ENCODE data around the gene CCDC187. TPM values are rescaled to one million over a fixed set of nuclear protein-coding genes. Genes with fewer than 3 reads are reported as not detected.

The CCDC187 gene
- total RNA-seq, 1 donor from 2014 or later, result 0.47 TPM

- Mint-ChIP-seq H3K4me3 (no peak overlapping the region), H3K27ac (no peak overlapping the region), H3K27me3 (ENCODE audit: low read depth) (peaks cover 6% of the 10 kb centered on the region), H3K4me1 (no peaks in the 10 kb centered on the region), H3K9me3 (no peaks in the 10 kb centered on the region), H3K36me3 (peaks cover 32% of the 10 kb centered on the region)
- no peak for TF ChIP-seq CTCF (IDR thresholded peaks at IDR 0.05; ENCODE audit: unreplicated experiment)
- DNase-seq (ENCODE audit: low spot score in 2 of 2, unreplicated experiment in 2 of 2), result no peak
These were observed 92.9 kb downstream of the CCDC187 start for GRCh38 chr9:136211006-136211405.

- no peak for TF ChIP-seq CTCF (IDR thresholded peaks at IDR 0.05; ENCODE audit: unreplicated experiment)
- Mint-ChIP-seq H3K27ac (no peak overlapping the region), H3K36me3 (peaks cover 30% of the 10 kb centered on the region), H3K27me3 (ENCODE audit: low read depth) (peaks cover 13% of the 10 kb centered on the region), H3K4me3 (no peak overlapping the region), H3K9me3 (no peaks in the 10 kb centered on the region), H3K4me1 (no peaks in the 10 kb centered on the region)
- DNase-seq (ENCODE audit: low spot score in 2 of 2, unreplicated experiment in 2 of 2), result no peak
These were observed 93.6 kb downstream of the CCDC187 start for GRCh38 chr9:136210276-136210675.

- H3K9me3 Mint-ChIP-seq, result no peaks in the 10 kb centered on the region
- peaks cover 25% of the 10 kb centered on the region for H3K36me3 Mint-ChIP-seq
- DNase-seq (ENCODE audit: low spot score in 2 of 2, unreplicated experiment in 2 of 2), result no peak
- no peak overlapping the region for H3K4me3 Mint-ChIP-seq
- H3K27me3 Mint-ChIP-seq (ENCODE audit: low read depth), result peaks cover 16% of the 10 kb centered on the region
- H3K4me1 Mint-ChIP-seq, result no peaks in the 10 kb centered on the region
- TF ChIP-seq CTCF (IDR thresholded peaks at IDR 0.05; ENCODE audit: unreplicated experiment), result no peak
- no peak overlapping the region for H3K27ac Mint-ChIP-seq
These were observed 94.1 kb downstream of the CCDC187 start for GRCh38 chr9:136209786-136210185.

- TF ChIP-seq CTCF (IDR thresholded peaks at IDR 0.05; ENCODE audit: unreplicated experiment), result no peak
- Mint-ChIP-seq H3K4me1 (no peaks in the 10 kb centered on the region), H3K27ac (no peak overlapping the region), H3K4me3 (no peak overlapping the region), H3K27me3 (ENCODE audit: low read depth) (peaks cover 22% of the 10 kb centered on the region), H3K9me3 (no peaks in the 10 kb centered on the region), H3K36me3 (peaks cover 21% of the 10 kb centered on the region)
- no peak for DNase-seq (ENCODE audit: low spot score in 2 of 2, unreplicated experiment in 2 of 2)
These were observed 94.7 kb downstream of the CCDC187 start for GRCh38 chr9:136209232-136209631.

- no peaks in the 10 kb centered on the region for H3K4me1 Mint-ChIP-seq
- TF ChIP-seq CTCF (IDR thresholded peaks at IDR 0.05; ENCODE audit: unreplicated experiment), result no peak
- H3K27me3 Mint-ChIP-seq (ENCODE audit: low read depth), result peaks cover 27% of the 10 kb centered on the region
- peaks cover 18% of the 10 kb centered on the region for H3K36me3 Mint-ChIP-seq
- H3K27ac Mint-ChIP-seq, result no peak overlapping the region
- DNase-seq (ENCODE audit: low spot score in 2 of 2, unreplicated experiment in 2 of 2), result no peak
- H3K4me3 Mint-ChIP-seq, result no peak overlapping the region
- no peaks in the 10 kb centered on the region for H3K9me3 Mint-ChIP-seq
These were observed 95.2 kb downstream of the CCDC187 start for GRCh38 chr9:136208675-136209074.

- DNase-seq (ENCODE audit: low spot score in 2 of 2, unreplicated experiment in 2 of 2), result no peak
- H3K4me3 Mint-ChIP-seq, result no peak overlapping the region
- peaks cover 34% of the 10 kb centered on the region for H3K27me3 Mint-ChIP-seq (ENCODE audit: low read depth)
- H3K9me3 Mint-ChIP-seq, result no peaks in the 10 kb centered on the region
- H3K27ac Mint-ChIP-seq, result no peak overlapping the region
- peaks cover 9% of the 10 kb centered on the region for H3K36me3 Mint-ChIP-seq
- no peak for TF ChIP-seq CTCF (IDR thresholded peaks at IDR 0.05; ENCODE audit: unreplicated experiment)
- no peaks in the 10 kb centered on the region for H3K4me1 Mint-ChIP-seq
These were observed 96.3 kb downstream of the CCDC187 start for GRCh38 chr9:136207616-136208015.

All from mesothelial cell of epicardium (in vitro differentiated cells).